Stimulated activated CD4-positive, alpha-beta T cell treated with anti-CD3 and anti-CD28 coated beads, Interleukin-4, amount 100 ng/mL, for 1 hour (primary cell): Measurements from ENCODE around the gene NACC2.
"Not testable (repeated sequence)": the region's sequence is repeated elsewhere in the genome, so short reads cannot be mapped to it uniquely, and the experiment has no call there.

ENCODE experiments used
- DNase-seq: peaks from one replicate; pipeline ENCODE4 v3.0.0-alpha.2; 2020

Gene NACC2

DNA sequence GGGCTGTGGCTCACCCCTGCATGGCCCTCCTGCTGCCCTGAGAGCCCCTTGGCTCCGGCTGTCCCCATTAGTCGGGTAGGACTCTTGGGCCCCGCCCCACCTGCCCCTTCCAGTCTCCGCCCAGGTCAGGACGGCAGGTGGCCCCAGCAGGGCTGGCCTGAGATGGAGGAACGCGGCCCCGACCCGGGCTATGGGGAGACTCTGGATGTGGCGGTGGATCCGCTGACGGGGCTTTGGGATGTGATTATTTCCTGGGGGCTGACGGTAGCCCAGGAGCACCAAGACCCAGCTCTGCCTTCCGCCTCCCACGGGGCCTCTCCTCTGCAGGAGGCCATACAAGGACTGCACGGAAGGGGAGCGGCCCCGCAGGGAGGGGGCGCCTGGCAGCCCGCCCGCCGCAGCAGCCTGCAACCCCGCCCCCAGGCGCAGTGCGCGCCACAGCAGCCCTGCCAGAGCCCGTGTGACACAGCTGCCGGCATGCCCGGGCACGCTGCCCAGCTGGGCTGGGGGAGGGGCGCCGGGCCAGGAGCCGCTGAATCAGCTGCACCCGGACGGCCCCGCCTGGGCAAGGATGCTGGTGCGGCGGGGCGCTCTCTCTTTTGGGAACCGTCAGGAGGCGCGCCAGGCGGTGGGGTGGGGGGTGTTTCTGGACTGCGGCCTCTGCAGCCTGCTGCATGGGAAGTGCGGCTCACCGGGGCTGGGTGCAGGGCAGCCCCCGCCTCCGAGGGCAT is 14.4 kb upstream of the NACC2 start:
- peak; percentile 91 for DNase-seq

GRCh38 chr9:136108648-136109266 is 13.7 kb upstream of the NACC2 start:
- no peak for DNase-seq

DNA sequence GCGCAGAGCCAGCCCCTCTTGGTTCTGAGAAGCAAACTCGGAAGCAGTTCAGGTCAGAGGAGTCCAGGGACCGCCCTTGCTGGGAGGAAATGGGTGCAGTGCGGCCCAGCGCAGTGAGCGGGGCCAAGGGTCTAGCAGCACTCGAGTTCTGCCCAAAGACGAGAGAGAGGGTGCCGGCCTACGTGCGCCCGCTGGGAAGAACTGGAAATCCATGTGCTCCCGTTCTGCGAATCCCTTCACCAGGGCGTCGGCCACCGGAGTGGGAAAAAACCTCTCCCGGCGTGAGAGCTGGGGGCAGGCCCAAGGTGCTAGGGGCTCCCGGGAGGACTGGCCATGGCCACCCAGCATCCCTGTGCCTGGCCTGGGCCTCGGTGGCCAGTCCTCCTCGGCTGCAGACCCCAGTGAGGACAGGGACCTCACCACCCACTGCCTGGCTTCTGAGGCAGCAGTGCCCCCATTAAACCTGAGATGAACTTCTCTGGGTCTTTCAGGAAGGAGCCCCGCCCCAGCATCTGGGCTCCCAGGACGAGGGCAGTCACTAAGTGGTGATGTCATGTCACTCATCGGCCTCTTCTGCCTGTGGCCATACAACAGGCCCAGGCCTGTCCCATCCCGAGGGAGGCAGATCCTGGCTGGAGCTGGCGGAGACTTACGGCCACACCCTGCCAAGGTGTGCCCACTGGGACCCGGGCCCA is 13.0 kb upstream of the NACC2 start:
- no peak for DNase-seq

DNA sequence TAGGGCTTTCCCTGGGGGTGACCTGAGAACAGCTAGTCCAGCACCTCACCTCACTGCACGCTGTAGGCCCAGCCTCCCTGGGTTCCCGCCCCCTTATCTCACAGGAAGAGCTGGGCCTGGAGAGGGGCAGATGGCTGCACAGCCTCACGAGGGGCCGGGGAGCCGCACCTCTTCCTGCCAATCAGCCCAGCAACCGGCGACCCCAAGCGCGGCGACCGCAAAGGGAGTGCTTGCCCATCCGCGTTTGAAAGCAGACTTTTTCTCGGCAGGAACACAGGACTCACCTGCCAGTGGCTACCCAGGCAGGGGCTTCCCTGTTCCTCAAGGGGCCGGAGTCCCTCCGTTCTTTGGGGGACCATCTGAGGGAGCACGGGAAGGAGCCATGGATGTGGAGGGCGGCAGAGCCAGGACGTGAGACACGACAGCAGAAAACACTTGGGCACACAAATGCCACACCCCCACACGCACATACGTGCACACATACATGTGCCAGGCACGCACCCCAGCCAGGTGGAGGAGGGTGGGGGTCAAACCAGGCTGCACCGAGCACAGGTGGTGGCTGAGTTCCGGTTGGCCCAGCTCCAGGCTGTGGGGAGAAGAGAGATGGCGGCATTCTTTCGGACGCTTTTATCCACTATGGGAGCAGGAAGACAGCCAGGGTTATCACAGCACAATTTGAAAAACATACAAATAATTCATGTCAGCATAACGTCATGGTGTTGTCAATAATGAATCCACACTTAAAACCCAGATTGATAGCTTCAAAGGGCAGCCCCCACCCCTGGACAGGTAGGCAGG is 12.3 kb upstream of the NACC2 start:
- DNase-seq = peak; percentile 33

GRCh38 chr9:136105398-136106135 is 10.5 kb upstream of the NACC2 start:
- no peak for DNase-seq

DNA sequence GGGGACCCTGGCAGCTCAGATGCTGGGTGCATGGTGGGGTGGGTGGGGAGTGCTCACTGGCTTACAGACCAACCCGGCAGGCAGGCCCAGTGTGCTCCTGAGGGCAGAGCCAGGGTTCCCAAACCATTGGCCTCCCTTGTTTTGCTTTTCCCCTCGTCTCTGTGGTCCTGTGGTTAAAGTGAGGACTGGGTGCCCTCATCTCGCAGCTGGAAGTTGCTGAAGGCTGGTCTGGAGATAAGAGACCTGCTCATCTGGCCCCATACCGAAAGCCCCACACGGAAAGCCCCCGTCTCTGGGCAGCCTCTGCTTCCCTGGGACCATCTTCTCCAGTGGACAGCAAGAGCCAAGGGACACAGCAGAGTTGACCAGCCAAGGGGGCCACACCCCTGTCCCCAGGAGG is 9.8 kb upstream of the NACC2 start:
- DNase-seq = no peak

GRCh38 chr9:136104488-136104800 is 9.4 kb upstream of the NACC2 start:
- no peak for DNase-seq

DNA sequence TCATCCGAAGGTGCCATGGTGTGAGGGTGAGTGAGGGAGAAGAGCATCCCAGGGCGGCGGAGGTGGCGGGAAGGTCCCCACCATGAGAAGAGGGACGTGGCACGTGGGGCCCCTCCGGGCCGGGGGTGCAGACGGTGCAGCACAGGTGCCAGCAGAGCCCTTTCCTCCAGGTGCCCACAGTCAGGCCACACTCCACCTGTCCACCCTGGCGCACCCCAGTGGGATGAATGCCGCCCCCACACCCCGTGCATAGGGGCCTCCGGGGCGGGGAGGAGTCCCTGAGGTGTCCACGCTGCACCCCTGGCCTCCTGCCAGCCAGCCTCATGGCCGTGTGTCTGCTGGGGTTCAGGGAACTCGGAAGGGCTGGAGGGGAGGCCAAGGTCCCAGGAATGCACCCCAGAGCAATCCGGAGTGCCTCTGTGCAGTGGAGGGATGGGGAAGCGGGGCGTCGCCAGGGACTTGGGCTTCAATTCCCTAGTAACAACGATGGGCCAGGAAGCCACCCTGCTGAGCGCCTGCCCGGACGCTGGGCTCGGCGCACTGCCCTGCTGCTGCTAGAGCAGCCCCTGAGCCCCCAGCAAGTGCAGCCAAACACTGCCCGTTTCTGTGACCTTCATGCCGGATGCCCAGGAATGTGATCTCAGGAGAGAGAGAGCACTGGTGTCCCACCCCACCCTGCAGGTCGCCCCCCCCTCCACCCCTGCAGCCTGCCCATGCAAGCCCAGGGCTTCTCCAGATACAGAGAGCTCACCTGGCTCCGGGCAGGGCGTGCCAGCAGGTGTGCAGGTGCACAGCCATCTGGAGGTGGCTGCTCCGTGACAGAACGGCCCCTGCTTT is 8.8 kb upstream of the NACC2 start:
- no peak for DNase-seq

- DNase-seq = not testable (repeated sequence)
These were observed 6.6 kb upstream of the NACC2 start for GRCh38 chr9:136101615-136102074.

- DNase-seq = no peak
These were observed 5.9 kb upstream of the NACC2 start for GRCh38 chr9:136100700-136101614.

DNA sequence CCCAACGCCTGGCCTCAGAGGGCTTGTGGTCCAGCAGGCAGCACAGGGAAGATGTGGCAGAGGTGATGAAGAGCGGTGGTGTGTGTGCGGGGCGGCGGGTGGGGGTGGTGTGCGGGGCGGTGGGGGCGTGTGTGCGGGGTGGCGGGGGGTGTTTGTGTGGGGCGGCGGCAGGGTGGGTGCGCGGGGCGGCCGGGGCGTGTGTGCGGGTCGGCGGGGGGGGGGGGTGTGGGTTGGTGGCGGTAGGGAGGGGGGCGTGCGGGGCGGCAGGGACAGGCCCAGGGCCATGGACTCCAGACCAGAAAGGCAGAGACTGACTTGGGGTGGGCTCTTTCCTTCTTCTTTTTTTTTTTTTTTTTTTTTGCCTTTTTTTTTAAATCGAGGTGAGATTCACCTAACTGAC is 4.5 kb upstream of the NACC2 start:
- DNase-seq = no peak

- DNase-seq = no peak
These were observed 3.8 kb upstream of the NACC2 start for GRCh38 chr9:136098844-136099243.

DNA sequence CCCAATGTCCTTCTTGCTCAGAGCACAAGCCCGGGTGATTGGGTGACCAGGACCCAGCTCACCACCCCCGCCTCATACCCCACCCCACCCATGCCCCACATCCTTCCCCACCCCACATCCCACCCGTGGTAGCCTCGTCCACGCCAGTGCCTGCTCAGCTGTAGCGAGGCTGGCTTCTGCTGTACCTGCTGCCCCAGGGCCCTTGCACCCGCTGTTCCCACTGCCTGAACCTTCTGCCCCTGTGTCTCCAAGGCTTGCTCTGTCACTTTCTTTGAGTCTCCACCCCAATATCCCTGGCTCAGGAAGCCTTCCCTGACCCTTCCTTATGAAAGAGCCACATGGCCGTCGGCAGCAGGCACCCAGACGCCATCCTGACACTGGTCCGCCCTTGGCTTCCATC is 3.1 kb upstream of the NACC2 start:
- no peak for DNase-seq

GRCh38 chr9:136096505-136097001 is 1.5 kb upstream of the NACC2 start:
- no peak for DNase-seq

- DNase-seq = peak; percentile 70
These were observed 851 bp downstream of the NACC2 start for GRCh38 chr9:136093995-136094881.

DNA sequence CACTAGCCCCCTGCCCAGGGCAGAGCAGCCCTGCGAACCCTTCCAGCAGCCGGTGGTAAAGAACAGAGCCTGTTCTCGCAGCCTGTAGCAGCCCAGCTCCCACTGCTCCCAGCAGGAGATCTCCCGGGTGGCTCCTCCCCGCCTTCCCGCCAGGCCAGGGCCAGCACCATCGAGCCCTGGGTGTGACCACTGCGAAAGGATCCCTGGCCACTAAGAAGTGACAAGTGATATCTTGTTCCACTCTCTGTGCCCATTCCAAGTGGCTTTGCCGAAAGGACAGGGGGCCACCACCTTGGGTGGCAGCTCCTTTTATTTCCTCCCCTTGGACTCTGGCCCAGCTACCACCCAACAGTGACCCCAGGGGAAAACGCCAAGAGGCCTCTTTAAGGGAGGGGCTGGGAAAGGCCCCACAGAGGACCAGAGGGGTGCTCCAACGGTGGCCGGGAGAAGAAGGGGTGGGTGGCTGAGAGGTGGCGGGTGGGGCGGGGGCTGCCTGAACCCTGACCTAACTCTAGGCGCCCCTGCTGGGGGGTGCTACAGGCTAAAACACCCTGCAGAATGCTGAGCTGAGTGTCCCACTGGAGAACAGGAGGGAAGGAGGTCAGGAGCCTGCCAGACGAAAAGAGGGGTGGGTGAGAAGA is 1.6 kb downstream of the NACC2 start:
- no peak for DNase-seq

DNA sequence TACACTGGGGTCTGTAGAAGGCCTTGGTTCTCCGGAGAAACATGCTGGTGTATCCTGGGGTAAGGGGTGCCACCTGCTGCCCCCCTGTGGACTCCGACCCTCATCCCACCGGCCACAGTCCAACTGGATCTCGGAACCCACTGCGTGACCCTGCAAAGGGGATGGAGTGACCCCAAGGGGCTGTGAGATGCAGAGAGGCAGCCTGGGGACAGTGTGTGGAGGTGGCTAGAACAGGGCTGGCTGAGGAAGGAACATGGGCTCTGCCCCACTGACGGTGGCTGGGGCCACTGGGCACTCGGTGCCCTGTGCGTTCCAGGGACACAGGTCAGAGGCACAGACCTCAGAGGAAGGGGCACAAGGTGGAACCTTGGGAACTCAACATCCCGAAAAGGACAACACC is 2.3 kb downstream of the NACC2 start:
- DNase-seq = no peak

DNA sequence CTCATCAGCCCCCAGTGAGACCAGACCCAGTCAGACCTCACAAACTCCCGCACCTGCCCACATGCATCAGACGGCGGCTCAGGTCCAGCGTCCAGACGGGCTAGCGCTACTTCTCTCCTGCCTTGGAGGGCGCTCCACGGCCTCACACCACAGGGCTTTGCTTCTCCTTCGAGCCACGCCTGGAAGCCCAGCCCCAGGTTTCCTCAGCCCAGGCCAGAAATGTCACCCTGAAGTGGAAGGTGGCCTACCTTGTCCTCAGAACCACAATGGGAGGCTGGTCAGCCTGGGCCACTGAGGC is 2.8 kb downstream of the NACC2 start:
- DNase-seq = no peak
